GM21825 (cell line): ENCODE measurements around the gene DNAAF1.

Experiments
- ATAC-seq: cut with Tn5 transposase; IDR thresholded peaks from one replicate; pipeline ENCODE4 v1.9.1; 2021; ENCODE audit warnings: mild to moderate bottlenecking, moderate library complexity; ENCODE audit not compliant: unreplicated experiment

Gene DNAAF1

DNA sequence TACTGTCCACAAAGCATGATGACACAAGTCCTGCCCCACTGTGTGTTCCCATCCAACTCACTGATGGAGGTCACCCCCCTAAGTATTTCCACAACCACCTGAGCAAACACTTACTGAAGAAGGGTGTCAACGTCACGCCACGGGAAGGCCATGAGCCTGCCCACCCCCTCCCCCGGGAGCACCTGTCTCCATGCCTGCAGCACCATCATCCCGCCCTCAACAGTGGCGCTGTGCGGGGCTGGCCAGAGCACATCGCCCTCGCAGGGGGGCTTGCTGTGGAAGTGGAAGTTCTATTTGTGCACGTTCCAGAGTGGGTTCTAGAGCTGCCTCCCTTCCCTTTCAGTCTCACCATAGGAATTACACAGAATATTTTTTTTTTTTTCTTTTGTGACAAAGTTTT lies 24.1 kb upstream of the DNAAF1 start:
- ATAC-seq = no peak

DNA sequence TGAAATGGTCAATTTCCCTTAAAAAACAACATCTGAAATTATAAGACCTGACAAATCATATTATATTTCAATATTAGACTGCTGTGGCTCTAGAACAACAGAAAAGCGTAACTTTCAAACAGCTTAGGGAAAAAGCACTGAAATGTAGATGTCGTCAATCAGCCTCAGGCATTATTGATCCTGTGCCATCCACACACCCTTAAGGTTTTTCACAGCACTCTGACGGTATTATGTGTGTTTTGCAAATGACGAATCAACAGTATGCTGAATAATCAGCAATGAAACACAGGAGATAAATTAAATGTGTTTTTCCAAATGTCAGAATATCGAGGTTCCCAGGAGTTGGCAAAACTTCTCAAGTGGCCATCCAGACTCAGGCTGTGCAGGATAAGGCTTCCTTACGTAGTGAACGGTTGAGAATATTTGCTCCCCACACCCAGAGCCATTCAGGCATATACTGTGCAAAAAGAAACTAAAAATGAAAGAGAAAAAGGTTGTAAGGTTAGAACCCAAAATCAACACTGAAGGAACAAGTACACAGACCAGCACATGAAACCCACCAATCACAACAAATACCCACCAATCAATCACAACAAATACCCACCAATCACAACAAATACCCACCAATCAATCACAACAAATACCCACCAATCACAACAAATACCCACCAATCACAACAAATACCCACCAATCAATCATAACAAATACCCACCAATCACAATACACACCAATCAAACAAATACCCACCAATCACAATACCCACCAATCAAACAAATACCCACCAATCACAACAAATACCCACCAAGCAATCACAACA lies 20.6 kb upstream of the DNAAF1 start:
- no peak for ATAC-seq

DNA sequence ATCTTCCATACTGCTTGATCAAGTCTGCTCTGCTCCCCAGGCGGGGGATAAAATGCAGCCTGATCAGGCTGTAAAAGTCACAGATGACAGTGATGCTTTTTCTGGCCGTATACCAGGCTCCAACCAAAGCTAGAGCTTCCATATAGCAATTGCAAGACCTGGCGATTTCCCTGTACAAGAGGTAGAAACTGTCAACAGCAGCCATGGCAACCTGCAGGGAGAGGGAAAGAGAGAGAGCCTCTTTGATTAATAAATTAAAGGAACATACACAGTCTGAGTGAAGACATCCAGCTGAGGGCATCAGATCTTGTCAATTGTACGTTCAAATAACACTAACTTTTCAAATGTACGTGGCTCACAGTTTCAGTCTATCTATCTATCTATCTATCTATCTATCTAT lies 14.0 kb upstream of the DNAAF1 start:
- no peak for ATAC-seq

DNA sequence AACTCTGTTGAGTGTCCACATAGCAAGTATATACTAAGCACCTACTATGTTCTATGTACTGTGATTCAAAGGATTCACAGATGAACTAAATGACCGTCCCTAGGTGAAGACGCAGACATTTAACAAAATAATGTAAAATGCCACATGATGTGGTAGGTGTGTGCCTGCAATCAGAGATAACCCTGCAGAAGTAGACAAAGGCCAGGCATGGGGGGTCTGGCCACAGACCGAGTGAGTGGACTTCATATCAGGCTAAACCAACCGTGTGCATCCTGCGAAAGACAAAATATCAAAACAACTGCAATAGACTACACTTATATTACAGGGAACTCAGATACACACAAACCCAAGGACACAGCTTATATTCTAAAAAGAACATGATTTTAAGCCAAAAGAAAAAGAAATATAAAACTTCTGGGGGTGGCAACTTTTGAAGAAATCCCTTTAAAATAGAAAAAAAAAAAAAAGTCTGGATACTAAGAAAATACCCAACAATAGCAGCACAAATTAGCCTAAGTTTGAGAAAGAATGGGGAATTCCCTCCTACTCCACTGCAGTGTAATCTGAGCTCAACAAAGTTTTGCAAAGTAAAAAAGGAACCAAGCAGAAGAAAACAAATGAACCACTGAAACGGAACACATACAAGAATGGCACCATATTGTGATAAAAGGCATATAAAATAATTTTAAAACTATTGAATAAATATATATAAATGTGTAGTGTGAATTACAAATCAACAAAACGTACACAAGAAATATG lies 12.4 kb upstream of the DNAAF1 start:
- ATAC-seq = no peak

DNA sequence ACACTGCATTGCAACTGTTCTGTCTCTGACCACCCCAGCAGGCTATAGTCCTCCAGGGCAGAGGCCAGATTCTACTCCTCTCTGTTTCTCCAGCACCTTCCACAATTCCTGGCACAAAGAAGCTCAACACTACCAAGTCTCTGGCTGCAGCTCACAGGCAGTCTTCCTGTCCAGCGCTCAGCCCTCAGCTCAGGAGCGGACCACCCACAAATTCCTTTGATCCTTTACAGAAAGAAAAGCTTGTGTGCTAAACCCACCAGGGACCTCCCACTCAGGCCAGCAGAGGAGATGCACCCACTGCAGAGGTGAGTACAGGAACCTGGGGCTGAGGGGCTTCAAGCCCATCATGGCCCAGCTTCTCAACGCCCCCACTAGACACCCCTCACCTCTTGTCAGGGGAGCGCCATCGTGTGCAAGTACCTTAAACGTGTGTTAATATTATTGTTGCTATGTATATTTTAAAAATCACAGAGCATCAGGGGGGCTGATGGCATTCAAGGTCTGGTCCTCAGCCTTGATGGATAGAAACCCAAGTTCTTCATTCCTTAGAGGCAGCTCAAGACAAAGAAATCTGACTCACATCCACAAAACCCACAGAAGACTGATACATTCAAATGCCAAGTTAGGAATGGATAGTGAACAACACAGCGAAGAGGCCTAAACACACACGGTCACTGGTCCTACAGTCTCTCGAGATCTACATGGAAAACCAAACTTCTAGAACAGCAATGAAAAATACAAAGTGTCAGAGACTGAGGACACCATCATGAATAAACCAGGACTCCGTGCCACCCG lies 8.6 kb upstream of the DNAAF1 start:
- ATAC-seq = no peak

DNA sequence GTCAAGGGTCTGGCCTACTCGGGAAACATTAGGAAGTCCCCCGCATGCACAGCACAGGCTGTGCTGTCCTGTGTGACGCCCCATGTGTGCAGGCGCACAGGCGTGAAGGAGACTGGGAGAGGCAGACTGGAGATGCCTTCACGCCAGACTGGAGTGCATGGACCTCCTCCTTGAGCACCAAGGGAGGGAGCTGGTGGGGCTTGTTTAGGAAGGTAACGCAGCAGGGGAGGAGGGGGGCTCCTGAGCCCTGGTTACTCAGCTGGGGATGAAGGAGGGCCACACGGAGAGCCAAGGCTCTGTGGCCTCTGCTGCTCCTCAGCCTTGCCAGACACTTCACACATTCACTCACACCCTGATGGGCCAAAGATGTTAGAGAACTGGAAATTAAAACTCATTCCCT lies 7.8 kb upstream of the DNAAF1 start:
- no peak for ATAC-seq

DNA sequence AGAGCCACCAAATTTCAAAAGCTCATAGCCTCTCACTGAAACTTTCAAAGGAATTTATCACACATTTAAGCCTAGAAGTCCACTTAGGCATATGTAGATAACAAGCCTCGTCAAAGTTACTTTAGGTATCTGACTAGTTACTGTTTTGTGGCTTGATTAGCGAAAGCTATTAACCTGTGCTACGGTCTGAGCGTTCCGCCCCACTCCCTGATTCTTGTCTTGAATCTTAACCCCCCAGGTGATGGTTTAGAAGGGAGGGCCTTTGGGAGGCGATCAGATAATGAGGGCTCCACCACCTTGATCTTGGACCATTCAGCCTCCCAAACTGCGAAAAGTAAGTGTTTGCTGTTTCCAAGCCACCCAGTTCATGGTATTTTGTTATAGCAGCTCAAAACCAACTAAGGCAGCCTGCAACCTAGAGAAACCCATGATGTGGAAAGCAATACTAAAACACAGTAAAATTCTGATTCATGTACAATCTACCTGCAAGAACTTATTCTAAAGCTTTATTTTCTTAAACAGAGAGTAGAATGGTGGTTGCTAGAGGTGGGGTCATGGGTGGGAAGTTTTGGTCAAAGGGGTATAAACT lies 7.2 kb upstream of the DNAAF1 start:
- no peak for ATAC-seq

DNA sequence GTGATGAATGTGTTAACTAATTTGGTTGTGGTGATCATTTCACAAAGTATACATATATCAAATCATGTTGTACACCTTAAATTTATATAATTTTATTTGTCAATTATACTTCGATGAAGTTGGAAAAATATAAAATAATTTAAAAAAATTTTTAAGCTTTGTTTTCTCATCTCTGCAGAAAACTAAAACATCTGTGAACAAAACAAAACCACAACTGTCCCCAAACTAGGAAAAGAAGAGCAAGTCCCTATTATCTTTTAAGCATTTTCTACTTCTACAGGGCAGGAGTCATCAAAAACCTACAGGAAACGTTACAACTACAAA lies 6.6 kb upstream of the DNAAF1 start:
- ATAC-seq = no peak

DNA sequence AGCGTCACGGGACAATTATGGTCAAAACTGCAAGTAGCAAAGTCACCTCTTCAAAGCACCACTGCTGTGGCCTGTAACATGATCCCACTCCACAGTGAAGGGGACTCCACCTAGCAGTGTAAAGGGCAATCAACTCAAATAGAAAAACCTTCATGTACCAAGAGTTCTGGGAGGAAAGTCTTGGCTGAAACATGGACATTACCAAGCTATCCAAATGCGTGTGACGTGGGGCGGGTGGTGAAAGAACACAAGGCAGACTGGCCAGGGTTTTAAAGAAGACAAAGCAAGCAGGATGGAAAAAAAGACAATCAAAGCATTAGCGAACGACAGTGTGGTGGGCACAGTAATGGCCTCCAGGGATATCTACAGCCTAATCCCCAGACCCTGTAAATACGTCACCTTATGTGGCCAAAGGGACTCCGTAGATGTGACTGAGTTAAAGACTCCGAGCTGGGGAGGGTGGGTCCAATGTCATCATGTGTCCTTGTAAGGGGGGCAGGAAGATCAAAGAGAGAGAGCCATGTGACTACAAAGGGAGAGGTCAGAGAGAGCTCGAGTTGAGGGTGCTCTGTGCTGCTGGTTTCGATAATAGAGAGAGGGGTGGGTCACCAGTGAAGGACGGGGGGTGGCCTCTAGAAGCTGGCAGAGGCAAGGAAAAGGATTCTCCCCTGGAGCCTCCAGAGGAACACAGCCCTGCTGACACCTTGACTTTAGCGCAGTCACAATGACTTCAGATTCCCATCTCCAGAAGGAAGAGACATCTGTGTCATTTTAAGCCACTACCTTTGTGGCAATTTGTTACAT lies 6.1 kb upstream of the DNAAF1 start:
- ATAC-seq = peak; percentile 82

DNA sequence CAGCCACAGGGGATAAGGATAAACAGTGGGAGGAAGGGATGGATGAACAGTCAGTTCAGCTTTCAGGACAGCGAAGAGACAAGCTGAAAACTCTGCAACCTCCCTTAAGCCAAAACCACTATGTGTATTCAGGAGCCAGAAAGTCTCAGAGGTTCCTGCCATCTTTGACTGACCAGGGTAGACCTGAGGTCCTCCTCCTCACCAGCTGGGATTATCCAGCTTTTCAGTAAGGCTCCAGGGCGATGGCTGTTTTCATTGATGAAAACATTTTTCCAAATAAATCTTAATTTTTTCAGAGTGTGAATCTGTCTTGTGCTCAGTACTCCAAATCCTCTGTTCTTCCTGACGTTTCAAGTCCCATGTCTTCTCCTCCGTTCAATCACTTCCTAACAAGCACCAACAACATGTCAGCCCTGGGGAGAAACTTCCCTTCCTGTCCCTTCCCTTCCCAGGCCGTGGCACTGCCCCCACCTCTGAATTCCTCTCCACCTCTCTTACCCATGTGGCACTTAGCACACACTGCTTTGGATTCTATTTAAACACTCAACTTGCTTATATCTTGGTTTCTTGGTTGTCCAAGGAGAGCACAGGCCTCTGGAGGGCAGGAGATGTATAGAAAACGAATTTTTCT lies 5.4 kb upstream of the DNAAF1 start:
- no peak for ATAC-seq

DNA sequence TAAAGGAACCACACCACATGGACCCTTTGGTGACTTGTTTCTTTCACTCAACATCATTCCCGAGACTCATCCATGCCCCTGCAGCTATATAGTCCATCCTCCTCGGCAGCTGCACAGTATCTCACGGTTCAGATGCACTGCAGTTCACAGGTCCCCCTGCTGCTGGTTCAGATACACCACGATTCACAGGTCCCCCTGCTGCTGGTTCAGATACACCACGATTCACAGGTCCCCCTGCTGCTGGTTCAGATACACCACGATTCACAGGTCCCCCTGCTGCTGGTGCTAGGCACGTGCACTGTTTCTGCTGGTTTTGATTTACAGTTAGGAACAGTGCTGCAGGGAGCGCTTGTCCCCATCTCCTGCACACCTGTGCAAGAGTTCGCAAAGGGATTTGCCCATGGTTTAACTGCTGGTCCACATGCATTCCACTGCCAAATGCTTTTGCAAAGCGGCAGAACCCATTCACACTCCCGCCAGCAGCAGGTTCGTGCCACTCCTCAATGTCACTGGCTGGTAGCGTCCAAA lies 3.9 kb upstream of the DNAAF1 start:
- no peak for ATAC-seq

DNA sequence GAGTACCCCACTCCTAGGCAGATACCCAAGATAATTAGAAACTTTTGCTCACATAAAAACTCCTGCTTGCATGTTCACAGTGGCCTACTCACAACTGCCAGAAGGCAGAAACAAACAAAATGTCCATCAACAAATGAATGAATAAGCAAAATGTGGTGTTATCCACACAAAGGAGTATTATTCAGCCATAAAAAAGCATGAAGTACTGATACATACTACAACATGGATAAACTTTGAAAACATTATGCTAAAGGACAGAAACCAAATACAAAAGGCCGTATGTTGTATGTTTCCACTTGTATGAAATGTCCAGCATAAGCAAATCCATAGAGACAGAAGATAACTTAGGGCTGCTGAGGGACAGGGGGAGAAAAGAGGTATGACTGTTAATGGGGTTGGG lies 2.0 kb upstream of the DNAAF1 start:
- no peak for ATAC-seq

DNA sequence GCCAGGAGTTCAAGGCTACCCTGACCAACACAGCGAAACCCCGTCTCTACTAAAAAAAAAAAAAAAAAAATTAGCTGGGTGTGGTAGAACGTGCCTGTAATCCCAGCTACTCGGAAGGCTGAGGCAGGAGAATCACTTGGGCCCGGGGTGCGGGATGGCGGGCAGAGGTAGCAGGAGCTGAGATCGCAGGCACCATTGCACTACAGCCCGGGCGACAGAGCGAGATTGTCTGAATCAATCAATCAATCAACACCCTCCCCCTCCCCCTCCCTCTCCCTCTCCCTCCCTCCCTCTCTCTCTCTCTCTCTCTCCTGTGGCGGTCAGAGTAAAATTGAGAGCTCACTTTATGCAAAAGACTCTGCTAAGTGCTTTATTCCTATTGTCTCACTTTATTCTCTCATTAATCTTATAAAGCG lies 1.3 kb upstream of the DNAAF1 start:
- no peak for ATAC-seq

DNA sequence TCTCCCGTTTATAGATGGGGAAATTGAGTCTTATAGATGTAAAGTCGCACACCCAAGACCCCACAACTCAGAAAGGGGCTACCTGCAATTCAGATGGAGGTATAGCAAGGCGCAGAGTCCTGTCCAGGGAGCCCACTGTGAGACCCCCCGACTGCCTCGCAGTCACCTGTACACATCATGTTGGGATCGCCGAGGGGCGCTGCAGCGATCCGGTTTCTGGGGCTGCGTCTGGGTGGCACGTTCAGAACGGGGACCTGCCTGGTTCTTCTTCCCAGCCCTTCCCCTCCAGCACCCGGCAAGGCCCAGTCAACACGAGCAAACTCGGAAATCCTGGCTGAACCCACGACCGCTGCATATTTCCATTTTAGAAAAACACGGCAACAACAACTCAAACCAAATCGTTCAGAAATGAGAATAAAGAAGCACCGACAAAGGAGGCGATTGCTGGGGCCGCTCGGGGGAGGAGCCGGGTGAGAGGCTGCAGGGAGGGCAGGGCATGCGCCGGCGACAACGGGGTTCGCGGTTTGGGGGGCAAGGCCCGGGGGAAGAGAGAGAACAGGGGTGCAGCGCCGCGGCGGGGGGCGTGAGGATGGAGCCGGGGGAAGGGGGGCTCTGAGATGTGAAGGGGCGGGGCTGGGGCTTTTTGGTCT lies 774 bp upstream of the DNAAF1 start:
- peak; percentile 29 for ATAC-seq

DNA sequence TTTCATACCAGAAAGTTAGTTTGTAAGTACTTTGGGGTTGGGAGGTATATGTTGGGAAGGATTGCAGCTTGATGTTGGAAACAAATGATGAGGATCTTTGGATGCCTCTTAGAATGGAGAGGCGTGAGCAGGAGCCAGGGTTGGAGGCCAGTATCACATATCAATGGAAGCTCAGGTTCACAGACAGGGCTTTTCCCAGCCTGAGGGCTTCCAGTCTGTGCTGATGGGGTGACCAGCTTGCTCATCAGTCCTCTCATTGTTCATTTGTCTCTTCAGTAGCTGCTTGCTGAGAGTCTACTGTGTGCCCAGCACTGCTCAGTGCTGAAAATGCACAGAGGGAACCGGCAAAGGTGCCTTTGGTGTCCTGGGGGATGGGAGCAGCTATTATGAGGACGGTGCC lies 5.8 kb downstream of the DNAAF1 start:
- no peak for ATAC-seq

DNA sequence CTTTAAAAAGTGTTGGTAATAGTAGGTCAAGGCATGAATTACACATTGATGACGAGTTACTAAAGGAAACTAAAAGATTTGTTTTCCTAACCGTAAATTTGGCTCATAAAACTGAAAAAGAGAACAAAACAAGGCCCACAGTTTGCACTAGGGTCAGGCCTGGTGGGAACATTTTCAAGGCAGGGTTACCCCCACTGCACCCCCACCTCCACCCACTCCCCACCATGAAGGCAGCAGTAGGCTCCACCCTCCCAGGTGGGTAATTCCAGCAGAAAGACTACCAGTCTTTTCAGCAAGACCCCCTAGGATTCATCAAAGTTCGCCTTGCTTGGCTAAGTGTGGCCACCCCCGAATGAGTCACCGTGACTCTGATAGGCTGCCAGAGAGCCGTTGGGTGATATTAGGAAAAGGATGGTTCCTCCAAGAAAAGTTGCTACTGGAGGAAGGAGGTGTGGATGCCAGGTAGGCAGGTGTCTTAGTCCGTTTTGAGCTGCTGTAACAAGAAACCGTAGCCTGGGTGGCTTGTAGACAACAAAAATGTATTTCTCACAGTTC lies 8.6 kb downstream of the DNAAF1 start:
- no peak for ATAC-seq

DNA sequence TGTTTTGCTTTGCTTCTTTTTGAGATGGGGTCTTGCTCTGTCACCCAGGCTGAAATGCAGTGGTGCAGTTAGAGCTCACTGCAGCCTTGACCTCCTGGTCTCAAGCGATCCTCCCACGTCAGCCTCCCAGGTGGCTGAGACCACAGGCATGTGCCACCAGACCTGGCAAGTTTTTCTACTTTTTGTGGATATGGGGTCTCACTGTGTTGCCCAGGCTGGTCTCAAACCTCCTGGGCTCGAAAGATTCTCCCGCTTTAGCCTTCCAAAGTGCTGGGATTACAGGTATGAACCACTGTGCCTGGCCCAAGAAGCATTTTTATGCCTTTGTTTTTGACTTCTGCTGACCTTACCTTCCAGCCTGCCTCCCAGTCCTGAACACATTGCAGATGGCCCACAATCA lies 10.1 kb downstream of the DNAAF1 start:
- no peak for ATAC-seq

DNA sequence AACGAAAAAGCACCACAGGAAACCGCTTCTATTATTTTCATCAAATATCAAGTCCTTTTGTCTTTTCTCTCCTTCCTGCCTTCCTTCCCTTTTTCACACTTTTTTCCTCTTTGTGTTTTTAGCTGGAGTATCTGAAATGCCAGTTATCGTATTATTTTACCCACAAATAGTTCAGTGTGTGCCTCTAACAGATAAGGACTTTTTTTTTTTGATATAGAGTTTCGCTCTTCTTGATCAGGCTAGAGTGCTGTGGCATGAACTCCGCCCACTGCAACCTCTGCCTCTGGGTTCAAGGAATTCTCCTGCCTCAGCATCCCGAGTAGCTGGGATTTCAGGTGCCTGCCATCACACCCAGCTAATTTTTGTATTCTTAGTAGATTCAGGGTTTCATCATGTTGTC lies 10.7 kb downstream of the DNAAF1 start:
- no peak for ATAC-seq

DNA sequence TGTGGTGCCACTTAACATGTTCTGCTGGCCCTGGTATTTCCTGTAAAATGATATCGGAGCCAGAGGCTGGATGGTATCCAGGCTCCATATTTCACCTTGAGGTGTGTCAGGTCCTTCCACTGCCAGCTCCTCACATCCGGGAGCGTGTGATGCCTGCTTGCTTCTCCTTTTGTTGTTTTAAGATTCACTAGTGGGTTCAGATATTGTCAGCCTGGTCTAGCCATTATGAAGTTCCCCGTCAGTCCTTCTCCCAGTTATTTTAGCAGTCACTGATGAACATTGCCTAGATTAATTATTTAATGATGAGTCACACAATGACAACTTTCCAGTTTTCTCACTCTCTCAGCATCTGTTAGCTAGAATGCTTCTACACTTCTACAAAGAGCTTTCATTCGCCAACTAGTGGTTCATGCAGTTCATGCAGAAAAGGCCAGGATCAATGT lies 11.3 kb downstream of the DNAAF1 start:
- ATAC-seq = no peak
